HL-60 (cell line): ENCODE results near the gene TEX54.

ENCODE experiments used
- DNase-seq, 2 experiments: peaks; one replicate each; pipeline ENCODE4 v3.0.0-alpha.2; 2010 to 2020; ENCODE audit warnings: low read depth in 1 of 2, low spot score in 1 of 2
- H3K27ac ChIP-seq: fragments of 250-450 bp; sonication (Bioruptor Pico); replicated peaks from 2 replicates; pipeline ENCODE4 v1.5.1; 2020; ENCODE audit warnings: mild to moderate bottlenecking, moderate library complexity
- H3K27me3 ChIP-seq: fragments of 250-450 bp; sonication (Bioruptor Pico); 2 replicates; pipeline ENCODE4 v1.5.1; 2021; ENCODE audit warnings: mild to moderate bottlenecking, moderate library complexity; ENCODE audit not compliant: insufficient read depth, poor library complexity, severe bottlenecking
- H3K4me3 ChIP-seq: replicated peaks from 2 replicates; pipeline ENCODE4 v1.5.1; 2011; ENCODE audit warnings: mild to moderate bottlenecking, control low read depth, low read length; ENCODE audit not compliant: insufficient read depth
- CTCF ChIP-seq: IDR thresholded peaks from one replicate; pipeline ENCODE4 v1.5.1; 2011; ENCODE audit warnings: low read length, control low read depth, inconsistent platforms; ENCODE audit not compliant: insufficient read depth
- GABPA ChIP-seq: IDR thresholded peaks from 2 replicates; pipeline ENCODE4 v1.6.1; 2012; ENCODE audit warnings: low read depth
- POLR2AphosphoS5 ChIP-seq: IDR thresholded peaks from 2 replicates; pipeline ENCODE4 v1.6.1; 2012; ENCODE audit warnings: low read depth
- REST ChIP-seq: IDR thresholded peaks from 2 replicates; pipeline ENCODE4 v1.6.1; 2012; ENCODE audit warnings: low read depth; ENCODE audit not compliant: insufficient replicate concordance
- SPI1 ChIP-seq: IDR thresholded peaks from 2 replicates; pipeline ENCODE4 v1.6.1; 2012; ENCODE audit warnings: low read depth, mild to moderate bottlenecking, borderline replicate concordance

Gene TEX54

GRCh38 chr11:62788991-62789390, 43.6 kb downstream of the TEX54 start:
- Histone ChIP-seq H3K27ac (no peak overlapping the region), H3K4me3 (no peak overlapping the region), H3K27me3 (no peaks in the 10 kb centered on the region)
- TF ChIP-seq GABPA (no peak), POLR2AphosphoS5 (peak; percentile 27; the same call in 1 of the 2 replicates)
- no peak for DNase-seq

- peak; percentile 94 to 99 for DNase-seq
- TF ChIP-seq GABPA = peak; percentile 87
- TF ChIP-seq CTCF = peak; percentile 63
- peak; percentile 99 for TF ChIP-seq POLR2AphosphoS5
- no peak for TF ChIP-seq REST
- Histone ChIP-seq H3K4me3 (peak within 1 kb of the TSS; percentile 95), H3K27ac (peak within 1 kb of the TSS; percentile 83), H3K27me3 (no peaks in the 10 kb centered on the region)
These were observed 45.5 kb downstream of the TEX54 start, which contains the start of gene TMEM179B for GRCh38 chr11:62787005-62787759. Gene TMEM179B, plus strand, starts transcription at chr11:62787402. Its CDS starts 30 bp downstream, at chr11:62787432.

- H3K27me3 ChIP-seq = no peaks in the 10 kb centered on the region
- peak overlapping the region; percentile 83 for H3K27ac ChIP-seq
- H3K4me3 ChIP-seq = peak overlapping the region; percentile 95
- no peak; the same call in 1 of the 2 replicates for TF ChIP-seq POLR2AphosphoS5
- peak; percentile 85 for TF ChIP-seq CTCF
- peak in 1 of 2 experiments; percentile 89 for DNase-seq
These were observed 46.2 kb downstream of the TEX54 start for GRCh38 chr11:62786318-62787004.

GRCh38 chr11:62782753-62783152, 49.9 kb downstream of the TEX54 start:
- DNase-seq = no peak
- no peaks in the 10 kb centered on the region for H3K27me3 ChIP-seq
- H3K4me3 ChIP-seq = no peak overlapping the region
- TF ChIP-seq GABPA (no peak), POLR2AphosphoS5 (no peak), SPI1 (no peak), CTCF (no peak), REST (no peak)
- H3K27ac ChIP-seq = no peak overlapping the region
